DMS 273 (cell line): ENCODE results near the gene NID1.
"Not testable (repeated sequence)": the region's sequence is repeated elsewhere in the genome, so short reads cannot be mapped to it uniquely, and the experiment has no call there.

Source experiments
- DNase-seq: peaks from one replicate; lab custom pipeline; 2025; ENCODE audit not compliant: unreplicated experiment; lab: John Stamatoyannopoulos, UW

Gene NID1

GRCh38 chr1:235999259-235999925 is 65.5 kb downstream of the NID1 start:
- no peak for DNase-seq

DNA sequence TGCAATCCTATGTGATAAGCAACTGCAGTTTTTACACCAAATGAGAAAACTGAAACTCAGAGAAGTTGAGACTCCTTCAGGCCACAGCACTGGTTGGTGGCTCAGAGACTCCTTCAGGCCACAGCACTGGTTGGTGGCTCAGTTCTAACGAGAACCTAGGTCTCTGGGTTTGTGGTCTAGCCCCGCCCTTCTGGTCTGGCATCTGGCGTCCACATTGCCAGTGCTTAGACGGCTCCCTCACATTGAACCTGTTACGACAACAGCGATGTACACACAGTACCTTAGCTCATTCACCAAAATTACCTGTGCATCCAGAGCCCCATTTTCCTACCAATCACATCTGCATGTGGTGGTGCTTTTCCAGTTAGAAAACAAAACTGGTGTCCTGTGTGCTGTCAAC is 66.1 kb downstream of the NID1 start:
- DNase-seq: no peak

DNA sequence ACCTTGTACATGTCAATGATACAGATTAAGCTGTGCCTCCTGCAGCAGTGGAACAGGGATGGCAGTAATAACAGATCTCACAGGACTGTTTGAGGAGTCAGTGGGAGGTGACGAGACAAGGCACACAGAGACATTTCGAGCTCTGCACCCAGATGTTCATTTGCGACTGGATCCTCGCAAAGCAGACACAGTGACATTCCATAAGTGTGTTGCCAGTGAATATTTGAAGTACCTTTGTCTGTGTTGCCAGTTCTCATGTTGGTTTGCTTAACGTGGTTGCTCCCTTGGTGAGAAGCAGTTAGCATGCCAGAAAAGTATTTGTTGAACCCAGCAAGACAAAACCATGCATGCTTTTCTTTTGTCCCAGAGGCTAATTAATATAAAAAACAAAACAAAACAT is 67.0 kb downstream of the NID1 start:
- DNase-seq: no peak

GRCh38 chr1:235997049-235997448 is 67.8 kb downstream of the NID1 start:
- DNase-seq: no peak

DNA sequence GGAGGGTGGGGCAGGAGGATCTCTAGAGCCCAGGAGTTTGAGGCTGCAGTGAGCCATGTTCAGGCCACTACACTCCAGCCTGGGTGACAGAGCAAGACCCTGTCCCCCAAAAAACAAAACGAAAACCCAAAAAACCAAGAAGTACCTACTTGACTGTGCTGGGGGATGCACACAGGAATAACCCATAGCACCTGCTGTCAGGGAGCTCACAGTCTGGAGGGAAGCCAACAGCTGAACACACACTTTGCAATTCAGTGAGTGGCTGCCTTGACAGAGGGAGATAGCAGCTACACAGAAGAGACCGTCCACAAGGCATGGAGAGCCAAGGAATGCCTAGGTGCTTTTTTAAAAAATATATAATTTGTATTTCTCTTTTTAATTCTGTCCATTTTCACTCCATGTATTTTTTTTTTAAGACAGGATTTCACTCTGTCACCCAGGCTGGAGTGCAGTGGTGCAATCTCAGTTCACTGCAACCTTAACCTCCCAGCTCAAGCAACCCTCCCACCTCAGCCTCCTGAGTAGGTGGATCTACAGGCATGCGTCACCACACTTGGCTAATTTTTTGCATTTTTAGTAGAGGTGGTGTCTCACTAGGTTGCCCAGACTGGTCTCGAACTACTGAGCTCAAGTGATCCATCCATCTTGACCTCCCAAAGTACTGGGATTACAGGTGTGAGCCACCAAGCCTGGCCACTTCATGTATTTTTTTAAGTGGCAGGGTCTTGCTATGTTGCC is 68.7 kb downstream of the NID1 start:
- DNase-seq: peak; percentile 48

GRCh38 chr1:235995511-235995910 is 69.4 kb downstream of the NID1 start:
- DNase-seq: no peak

DNA sequence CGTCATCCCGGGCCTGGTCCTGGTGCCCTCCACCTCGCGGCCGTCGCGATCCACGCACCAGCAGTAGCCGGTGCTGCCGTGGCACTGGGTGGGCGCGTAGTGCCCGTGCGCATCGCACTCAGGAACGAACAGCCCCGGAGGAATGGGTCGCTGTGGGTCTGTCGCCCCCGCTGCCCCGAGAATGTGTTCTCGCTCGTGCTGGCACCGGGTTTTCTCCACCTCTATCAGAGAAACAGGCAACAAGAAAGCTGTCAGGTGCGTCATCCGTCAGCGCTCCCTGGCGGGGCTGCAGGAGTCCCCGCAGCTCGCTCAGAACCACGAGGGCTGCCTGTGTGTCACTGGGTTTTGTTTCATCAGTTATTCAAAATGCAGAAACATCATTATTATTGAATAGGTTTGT is 71.2 kb downstream of the NID1 start:
- DNase-seq: no peak

GRCh38 chr1:235992868-235993267 is 72.0 kb downstream of the NID1 start:
- DNase-seq: no peak

- DNase-seq: no peak
These were observed 72.5 kb downstream of the NID1 start for GRCh38 chr1:235992346-235992745.

- no peak for DNase-seq
These were observed 74.5 kb downstream of the NID1 start for GRCh38 chr1:235990330-235990795.

DNA sequence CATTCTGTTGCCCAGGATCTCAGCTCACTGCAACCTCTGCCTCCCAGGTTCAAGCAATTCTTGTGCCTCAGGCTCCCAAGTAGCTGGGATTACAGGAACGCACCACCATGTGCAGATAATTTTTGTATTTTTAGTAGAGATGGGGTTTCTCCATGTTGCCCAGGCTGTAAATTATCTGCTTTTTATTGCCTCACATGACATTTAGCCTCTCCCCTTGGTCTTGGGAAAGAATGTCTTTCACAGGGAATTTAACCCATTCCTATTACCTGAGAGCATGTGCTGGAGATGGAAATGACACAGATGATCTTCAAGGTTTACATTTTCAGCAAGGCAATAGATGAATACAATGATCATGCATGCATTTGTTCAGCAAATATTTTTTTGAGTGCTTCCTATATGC is 75.8 kb downstream of the NID1 start:
- no peak for DNase-seq

DNA sequence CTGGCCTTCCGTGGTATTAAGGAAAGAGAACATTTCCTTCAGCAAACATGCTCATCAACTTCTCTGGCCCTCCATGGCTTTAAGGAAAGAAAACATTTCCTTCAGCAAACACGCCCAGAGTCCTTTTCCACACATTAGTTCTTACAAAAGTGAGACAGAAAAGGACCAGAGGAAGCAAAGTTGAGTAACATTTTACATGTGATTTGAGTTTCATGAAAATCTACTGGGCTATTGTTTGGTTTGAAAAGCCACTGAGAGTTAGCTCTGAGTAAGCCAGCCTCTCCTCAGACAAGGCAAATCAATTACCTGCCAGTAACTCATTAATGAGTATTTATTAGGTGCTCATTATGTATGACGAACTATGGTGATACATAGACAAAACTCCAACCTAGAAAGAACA is 78.0 kb downstream of the NID1 start:
- DNase-seq: no peak

GRCh38 chr1:235984041-235984825 is 80.7 kb downstream of the NID1 start:
- DNase-seq: no peak

GRCh38 chr1:235980976-235981375 is 83.9 kb downstream of the NID1 start:
- no peak for DNase-seq

DNA sequence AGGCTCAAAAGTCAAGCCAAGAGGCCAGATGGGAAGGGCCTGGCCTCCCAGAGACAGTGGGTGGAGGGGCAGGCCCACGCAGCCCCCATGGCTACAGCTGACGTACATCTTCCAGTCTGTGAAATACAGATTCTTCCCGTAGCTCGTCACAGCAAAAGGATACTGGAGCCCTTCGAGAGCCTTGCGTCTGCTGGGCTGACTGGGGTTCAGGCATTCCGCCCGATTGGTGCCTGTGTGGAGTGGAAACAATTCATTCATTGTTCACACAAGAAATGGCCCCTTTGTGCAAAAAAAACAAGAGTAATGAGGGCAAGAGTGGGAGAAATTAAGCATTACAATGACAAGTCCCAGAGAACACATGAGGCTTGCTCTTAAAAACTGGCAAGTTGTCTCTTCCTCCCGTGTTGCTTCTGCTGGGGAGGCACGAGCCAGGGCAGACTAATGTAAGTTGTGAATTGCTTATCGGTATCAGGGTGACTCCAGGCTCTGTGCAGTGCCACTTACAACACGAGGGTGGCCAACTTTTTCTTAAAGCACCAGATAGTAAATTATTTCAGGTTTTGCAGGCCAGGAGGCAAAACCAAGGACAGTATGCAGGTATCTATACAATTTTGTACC is 85.1 kb downstream of the NID1 start:
- no peak for DNase-seq

GRCh38 chr1:235979176-235979575 is 85.7 kb downstream of the NID1 start:
- no peak for DNase-seq

DNA sequence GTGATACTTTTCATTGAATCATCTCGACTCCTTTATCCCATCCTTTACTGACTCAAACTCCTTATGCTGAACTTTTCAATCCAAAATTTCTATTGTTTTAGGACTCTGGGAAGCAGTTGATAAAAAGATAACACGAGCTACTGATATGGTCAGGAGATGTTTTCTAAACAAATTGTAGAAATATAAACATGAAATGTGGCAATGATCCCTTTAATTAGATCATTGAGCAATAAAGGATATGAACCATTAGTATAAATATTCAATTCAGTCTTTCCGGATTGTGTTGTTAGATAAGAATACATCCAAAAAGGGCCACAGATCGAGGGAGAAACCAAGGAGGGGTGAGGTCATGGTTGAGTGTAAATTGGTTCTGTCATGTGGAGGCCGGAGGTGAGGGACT is 88.4 kb downstream of the NID1 start:
- no peak for DNase-seq

- DNase-seq: no peak
These were observed 90.3 kb downstream of the NID1 start for GRCh38 chr1:235974616-235975015.

GRCh38 chr1:235972691-235973090 is 92.2 kb downstream of the NID1 start:
- not testable (repeated sequence) for DNase-seq

DNA sequence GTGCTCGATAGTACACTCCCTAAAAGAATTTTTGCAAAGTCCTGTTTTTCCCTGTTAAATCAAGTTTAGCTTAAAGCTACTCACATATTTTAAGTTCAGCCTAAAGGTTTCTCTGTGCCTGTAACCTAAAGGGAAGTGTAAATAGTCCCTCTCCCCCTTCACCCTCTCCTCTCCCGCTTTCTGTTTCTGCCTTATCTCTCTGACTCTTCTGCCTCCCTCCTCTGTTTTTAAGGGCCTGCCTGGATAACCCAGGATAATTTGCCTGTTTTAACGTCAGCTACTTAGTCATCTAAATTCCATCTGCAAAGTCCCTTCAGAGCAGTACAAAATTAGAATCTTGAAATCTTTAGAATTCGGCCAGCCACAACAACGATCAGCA is 92.6 kb downstream of the NID1 start:
- DNase-seq: no peak

- peak; percentile 96 for DNase-seq
These were observed 93.1 kb downstream of the NID1 start for GRCh38 chr1:235971571-235972310.
